Astrocyte of the cerebellum (primary cell): ENCODE data around the gene MINDY4.

Experiments
- DNase-seq: peaks from one replicate; pipeline ENCODE4 v3.0.0-alpha.2; 2011; ENCODE audit warnings: low read depth
- H3K4me3 ChIP-seq: 2 replicates; pipeline ENCODE4 v1.5.1; 2011; ENCODE audit warnings: mild to moderate bottlenecking, low read depth, low read length, moderate library complexity
- in situ Hi-C: cut with HindIII; loops from 2 replicates; pipeline ENCODE4 v1.10.0; 2017; ENCODE audit warnings: low sequenced_read_pairs
- TF ChIP-seq, protein P1 (sequence below): IDR thresholded peaks from 2 replicates; pipeline ENCODE4 v1.5.1; 2012; ENCODE audit warnings: low read length, low read depth, moderate library complexity, mild to moderate bottlenecking; ENCODE audit errors: missing control alignments

The MINDY4 gene

DNA sequence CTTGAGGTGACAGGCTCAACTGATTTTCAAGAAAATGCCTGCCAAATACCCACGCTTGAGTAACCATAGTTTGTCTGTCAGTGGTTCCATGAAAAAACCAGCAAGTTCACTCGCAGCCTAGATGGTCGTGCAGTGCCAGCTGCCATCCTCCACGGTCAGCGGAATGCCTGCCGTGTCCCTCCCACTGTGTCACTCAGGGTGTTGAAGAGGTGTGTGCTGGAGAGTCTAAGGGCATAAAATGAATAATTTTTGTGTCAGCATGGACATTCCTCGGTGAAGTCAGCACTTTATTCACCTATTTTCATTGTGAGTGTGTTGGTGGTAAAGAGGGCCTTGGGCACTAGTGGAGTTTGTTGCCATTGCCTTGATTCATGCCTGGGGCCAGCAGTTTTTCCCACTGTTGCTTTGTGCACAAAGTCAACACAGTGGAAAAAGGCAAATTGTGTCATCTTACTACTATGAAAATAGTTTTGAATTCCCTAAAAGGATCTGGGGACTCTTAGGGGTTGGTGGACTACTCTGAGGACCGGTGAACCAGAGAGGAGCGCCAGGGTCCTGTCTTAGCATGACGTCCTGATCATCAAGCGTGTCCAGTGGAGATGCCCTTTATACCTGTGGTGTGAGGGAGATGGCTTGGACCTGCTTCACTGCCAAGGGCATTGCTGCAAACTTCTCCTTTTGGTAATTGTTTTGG, 17.6 kb downstream of the MINDY4 start:
- no peak for DNase-seq
- TF ChIP-seq, protein P1, sequence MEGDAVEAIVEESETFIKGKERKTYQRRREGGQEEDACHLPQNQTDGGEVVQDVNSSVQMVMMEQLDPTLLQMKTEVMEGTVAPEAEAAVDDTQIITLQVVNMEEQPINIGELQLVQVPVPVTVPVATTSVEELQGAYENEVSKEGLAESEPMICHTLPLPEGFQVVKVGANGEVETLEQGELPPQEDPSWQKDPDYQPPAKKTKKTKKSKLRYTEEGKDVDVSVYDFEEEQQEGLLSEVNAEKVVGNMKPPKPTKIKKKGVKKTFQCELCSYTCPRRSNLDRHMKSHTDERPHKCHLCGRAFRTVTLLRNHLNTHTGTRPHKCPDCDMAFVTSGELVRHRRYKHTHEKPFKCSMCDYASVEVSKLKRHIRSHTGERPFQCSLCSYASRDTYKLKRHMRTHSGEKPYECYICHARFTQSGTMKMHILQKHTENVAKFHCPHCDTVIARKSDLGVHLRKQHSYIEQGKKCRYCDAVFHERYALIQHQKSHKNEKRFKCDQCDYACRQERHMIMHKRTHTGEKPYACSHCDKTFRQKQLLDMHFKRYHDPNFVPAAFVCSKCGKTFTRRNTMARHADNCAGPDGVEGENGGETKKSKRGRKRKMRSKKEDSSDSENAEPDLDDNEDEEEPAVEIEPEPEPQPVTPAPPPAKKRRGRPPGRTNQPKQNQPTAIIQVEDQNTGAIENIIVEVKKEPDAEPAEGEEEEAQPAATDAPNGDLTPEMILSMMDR = no peak
- in situ Hi-C loops = loop anchor here (25.0 kb wide), 1 partner anchor 324 kb away; no protein-coding TSS in a partner anchor
- H3K4me3 ChIP-seq = no peak overlapping the region

DNA sequence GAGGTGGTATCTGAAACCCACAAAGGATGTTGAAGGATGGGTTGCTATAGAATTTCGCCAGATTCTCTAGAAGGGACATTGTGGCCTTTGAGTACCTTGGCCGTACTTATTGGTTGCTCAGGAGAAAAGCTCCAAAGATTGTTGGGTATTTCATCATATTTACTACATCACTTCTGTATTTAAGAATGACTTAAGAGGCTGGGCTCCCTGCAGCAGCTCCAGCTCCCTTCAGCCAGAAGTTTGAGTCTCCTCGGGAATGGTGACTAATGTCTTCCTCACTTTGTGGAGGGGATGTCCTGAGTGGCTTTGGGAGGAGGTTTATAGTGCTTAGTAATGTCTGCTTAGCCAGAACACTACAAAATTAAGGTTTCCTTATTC, 18.1 kb downstream of the MINDY4 start:
- TF ChIP-seq, protein P1 = no peak
- in situ Hi-C loops = loop anchor here (25.0 kb wide), 1 partner anchor 323 kb away; no protein-coding TSS in a partner anchor
- no peak overlapping the region for H3K4me3 ChIP-seq
- DNase-seq = no peak

DNA sequence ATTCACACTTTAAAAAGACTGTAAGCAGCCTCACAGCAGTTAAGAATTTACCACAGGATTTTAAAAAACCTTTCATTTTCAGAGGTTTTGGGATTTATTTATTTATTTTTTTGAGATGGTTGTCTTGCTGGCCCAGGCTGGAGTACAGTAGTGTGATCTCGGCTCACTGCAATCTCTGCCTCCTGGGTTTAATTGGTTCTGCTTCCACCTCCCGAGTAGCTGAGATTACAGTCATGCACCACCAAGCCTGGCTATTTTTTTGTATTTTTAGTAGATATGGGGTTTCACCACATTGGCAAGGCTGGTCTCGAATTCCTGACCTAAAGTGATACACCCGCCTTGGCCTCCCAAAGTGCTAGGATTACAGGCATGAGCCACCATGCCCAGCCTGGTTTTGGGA, 19.1 kb downstream of the MINDY4 start:
- no peak for DNase-seq
- TF ChIP-seq, protein P1 = no peak
- H3K4me3 ChIP-seq = no peak overlapping the region
- in situ Hi-C loops = loop anchor here (25.0 kb wide), 1 partner anchor 322 kb away; no protein-coding TSS in a partner anchor

DNA sequence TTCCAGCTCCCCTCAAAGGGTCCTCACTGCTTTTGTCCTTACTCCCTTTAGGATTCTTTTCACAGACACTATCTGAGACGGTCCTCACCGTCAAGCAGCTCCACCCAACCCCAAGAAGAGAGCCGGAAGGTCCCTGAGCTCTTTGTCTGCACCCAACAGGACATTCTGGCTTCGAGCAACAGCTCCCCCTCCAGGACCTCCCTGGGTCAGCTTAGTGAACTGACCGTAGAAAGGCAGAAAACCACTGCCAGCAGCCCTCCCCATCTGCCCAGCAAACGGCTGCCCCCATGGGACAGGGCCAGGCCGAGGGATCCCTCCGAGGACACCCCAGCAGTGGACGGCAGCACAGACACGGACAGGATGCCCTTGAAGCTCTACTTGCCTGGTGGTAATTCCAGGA, 19.9 kb downstream of the MINDY4 start:
- DNase-seq = no peak
- in situ Hi-C loops = loop anchor here (25.0 kb wide), 1 partner anchor 321 kb away; no protein-coding TSS in a partner anchor
- TF ChIP-seq, protein P1 = no peak
- no peak overlapping the region for H3K4me3 ChIP-seq

DNA sequence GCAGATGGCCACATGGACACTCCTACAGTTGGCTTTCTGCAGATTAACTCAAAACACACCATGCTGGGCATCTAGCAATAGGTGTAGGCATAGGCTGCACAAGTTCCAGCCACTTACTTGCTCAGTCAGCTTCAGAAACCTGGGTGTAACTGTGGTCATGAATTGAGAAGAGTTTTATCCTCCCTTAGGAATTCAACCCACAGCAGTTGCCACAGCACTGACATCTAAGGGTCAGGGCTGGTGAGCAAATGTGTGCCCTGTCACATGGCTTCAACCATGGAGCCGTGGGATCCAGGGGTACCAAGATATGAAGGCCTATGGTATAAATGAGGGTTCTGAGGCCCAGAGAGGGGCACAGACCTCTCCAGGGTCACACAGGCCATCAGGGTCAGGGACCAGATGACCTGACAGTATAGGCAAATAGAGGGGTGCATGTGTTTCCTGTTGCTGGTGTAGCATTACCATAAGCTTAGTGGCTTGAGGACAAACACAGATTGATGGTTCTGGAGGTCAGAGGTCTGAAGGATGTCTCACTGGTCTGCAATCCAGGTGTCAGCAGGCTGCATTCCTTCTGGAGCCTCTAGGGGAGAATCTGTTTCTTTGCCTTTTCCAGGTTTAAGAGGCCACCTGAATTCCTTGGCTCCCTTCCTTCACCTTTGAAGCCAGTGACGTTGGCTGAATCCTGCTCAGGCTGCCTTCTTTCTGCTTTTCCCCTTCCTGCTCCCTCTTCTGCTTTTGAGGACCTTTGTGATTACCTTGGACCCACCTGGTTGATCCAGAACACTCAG, 24.1 kb downstream of the MINDY4 start:
- in situ Hi-C loops = loop anchor here (25.0 kb wide), 1 partner anchor 317 kb away; no protein-coding TSS in a partner anchor
- TF ChIP-seq, protein P1 = no peak
- no peak overlapping the region for H3K4me3 ChIP-seq
- DNase-seq = no peak

DNA sequence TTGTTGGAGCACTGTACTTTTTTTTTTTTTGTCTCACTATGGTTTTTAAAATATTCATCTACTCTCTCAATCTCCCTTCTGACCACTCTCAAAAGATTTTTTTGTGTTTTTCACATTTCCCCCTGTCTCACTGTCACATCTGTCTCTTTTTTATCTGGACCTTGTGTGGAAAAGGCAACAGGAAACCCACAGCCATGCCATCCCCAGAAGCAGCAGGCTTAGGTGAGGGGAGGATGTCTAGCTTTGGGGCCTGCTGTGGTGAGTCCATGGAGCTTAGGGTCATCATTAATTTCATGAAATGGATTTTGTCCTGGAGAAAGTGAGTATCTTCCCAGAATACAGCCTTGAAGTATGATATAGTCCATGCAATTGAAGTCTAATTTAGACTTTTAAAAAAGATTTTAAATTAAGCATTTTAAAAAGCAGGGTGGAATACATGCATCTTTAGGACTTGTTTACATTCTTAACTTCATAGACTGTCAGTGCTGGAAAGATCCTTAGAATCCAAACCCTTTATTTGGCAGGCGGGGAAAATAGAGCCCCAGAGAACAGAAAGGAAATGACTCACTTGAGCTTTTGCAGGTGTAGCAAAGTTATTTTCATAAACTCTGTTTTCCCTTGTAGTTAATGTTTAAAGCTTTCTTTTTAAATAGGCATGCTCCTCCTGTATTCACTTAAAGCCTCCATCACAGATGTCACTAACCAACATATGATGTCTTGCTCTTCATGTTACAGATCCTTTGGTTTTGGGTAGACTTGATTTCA, 25.1 kb downstream of the MINDY4 start:
- peak; percentile 22 for DNase-seq
- H3K4me3 ChIP-seq = no peak overlapping the region
- in situ Hi-C loops = loop anchor here (25.0 kb wide), 1 partner anchor 316 kb away; no protein-coding TSS in a partner anchor

More for the DNA sequence above, 25.1 kb downstream of the MINDY4 start:
- TF ChIP-seq, protein P1 = no peak
